GM19099 (cell line): ENCODE results near the gene KASH5.

Source experiments
- POLR2A ChIP-seq: IDR thresholded peaks from 3 replicates; pipeline ENCODE4 v1.6.1; 2011; ENCODE audit warnings: low read depth; ENCODE audit not compliant: insufficient read length; ENCODE audit errors: extremely low read depth

The KASH5 gene

DNA sequence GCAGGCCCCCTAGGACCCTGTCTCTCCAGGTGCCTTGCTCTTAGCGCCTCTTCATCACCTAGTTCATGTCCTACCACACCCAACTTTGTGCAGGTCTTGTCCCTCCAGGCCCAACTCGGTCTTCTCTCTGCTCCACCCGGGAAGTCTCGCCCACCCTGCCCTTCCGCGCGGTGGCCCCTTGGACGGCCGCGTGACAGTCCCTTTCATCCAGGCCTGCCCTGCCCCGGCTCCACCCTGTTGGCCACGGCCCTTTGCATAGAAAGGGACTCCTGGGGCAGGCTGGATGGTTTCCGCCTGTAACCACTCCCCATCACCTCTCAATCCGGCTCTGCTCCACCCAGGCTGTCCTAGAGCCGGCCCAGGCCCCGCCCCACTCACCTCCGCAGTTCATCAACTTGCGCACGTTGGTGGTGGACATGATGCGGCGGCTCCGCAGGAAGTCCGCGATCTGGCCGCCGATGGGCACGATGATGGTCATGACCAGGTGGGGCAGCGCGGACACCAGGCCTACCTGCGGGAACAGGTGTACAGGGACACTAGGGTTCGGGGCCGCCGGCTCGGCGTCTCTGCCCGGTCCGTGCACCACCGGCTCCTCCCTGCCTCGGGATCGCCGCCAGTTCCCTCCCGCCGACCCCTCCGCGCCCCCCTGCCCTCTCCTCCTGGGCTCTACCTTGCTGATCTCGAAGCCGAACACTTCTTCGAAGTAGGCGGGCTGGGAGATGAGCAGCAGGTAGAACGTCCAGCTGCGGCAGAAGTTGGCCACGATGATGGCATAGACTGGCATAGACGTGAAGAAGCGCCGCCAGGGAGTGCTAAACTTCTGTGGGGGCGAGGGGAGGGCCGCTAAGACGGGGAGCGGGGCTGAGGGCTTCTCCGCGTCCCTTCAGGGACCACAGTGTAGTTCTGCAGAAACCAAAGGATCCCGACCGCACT is 44.4 kb downstream of the KASH5 start:
- no peak for TF ChIP-seq POLR2A

DNA sequence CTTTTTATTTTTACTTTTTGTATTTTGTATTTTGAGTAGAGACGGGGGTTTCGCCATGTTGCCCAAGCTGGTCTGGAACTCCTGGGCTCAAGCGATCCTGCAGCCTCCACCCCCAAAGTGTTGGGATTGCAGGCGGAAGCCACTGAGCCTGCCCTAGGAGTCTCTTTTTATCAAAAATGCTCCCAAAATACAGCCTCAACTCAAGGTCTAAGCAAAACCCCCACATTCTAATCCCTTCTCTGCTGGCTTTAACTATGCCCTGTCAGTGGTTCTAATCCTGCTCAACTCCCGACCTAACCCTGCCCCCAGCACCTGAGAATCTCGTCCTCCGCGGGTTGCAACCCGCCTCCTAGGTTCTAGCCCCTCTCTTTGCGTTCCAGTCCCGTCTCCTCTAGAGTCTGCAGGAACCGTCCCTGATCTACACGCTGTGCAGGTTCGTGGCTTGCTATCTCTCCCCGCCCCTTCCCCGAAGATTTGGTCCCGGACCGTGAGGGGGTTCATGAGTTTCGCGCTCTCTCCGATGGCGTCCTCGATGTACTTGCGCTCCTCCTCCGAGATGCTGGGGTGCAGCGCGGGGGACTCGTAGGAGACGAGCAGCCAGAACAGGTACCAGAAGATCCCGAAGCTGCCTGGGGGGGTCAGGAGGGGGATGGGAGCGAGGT is 45.3 kb downstream of the KASH5 start:
- TF ChIP-seq POLR2A = no peak

DNA sequence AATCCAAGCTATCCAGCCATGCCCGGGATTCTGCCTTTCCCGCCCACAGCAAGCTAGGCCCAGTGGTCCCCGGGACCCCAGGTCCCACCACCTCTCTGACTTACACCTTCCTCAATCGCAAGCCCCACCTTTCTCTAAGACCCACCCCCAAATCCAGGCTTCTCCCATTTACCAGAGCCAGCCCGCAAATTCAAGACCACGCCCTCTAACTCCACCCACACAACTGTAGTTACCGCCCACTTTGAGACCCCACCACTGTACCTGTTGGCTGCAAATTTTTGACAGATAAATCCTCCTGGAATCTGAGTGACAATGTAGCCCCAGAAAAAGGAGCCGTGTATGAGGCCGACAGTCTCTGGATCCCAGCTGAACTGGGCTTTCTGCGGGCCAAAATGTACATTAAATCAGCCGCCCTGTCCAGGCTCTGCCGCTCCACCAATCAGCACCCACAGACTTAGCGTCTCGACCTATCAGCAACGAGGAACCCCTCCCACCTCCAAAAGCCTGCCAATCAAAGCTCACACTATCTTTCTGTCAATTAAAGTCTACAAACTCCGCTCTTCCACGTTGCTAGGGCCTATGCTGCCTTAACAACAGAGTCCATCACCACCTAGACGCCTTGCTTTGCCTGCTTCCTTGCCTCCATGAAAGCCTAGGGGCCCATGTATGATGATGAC is 47.0 kb downstream of the KASH5 start:
- no peak for TF ChIP-seq POLR2A

DNA sequence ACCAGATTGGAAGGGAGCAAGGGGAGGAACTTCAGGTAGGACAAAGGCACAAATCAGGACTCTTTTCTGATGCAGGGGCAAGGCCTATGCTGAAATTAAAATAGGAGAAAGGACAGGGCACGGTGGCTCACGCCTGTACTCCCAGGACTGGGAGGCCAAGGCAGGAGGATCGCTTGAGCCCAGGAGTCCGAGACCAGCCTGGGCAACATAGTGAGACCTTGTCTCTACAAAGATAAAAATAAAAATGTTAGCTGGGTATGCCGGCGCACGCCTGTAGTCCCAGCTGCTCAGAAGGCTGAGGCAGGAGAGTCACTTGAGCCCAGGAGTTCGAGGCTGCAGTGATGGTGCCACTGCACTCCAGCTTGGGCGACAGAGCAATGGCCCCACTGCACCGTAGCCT is 47.6 kb downstream of the KASH5 start:
- no peak for TF ChIP-seq POLR2A

DNA sequence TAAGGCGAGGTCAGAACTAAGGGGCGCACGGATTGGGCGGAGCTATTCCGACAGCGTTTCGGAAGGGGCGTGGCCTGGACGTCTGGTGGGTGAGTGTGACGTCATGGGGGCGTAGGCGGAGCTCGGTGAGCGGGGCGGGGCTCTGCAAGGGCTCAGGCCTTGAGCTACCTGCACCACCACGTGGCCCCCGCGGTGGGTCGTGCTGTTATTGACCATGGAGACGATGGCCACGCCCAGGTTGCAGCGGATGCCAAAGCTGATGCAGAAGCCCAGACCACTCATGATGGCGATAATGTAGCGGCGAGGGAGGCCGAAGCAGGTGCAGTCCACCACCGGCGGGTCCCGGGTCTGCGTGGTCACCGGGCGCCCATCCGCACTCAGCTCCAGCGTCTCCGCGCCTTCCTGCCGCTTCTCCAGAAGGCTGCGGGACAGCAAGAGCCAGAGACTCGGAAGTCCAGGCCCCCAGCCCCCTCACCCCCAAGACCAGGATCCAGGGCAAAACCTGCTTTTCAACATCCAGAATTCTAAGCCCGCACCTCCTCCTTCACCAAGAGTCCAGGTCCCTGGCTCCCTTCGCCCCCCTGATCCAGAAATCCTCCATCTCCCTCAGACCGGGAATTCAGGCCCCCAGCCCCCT is 48.5 kb downstream of the KASH5 start:
- no peak for TF ChIP-seq POLR2A

DNA sequence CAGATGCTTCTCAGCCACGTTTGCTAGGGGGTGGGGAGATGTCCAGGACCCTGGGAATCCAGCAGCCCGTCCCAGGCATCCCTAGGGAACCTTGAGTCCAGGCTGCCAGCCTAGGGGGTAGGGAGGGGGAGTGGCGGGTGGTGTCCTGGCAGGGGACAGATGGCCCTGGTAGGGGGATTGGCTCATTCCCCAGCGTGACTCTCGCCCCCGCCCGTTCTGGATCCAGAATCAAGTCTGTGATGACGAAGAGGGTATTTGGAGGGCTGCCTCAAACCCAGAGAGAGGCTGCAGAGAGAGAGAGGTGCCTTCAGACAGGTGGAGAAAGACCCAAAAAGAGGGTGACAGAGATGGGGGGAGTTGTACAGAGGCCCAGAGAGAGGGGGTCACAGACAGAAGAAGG is 49.2 kb downstream of the KASH5 start:
- TF ChIP-seq POLR2A = no peak

DNA sequence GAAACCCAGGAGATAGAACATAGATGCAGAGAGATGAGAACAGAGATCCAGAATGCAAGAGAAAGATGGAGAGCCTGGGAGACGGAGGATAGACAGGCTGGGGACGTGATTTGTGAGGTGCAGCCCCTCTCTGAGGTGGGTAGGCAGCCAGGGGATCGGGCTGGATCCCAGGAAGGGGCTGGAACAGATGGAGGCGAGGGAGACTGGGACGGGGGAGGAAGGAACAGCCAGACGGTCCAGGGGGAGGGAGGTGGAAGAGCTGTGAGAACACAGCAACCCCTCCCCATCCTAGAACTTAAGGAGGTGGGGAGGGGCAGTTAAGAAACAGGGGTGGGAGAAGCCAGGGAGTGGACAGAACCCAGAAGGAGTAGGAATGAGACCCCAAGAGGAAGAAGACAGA is 50.2 kb downstream of the KASH5 start:
- TF ChIP-seq POLR2A = no peak

DNA sequence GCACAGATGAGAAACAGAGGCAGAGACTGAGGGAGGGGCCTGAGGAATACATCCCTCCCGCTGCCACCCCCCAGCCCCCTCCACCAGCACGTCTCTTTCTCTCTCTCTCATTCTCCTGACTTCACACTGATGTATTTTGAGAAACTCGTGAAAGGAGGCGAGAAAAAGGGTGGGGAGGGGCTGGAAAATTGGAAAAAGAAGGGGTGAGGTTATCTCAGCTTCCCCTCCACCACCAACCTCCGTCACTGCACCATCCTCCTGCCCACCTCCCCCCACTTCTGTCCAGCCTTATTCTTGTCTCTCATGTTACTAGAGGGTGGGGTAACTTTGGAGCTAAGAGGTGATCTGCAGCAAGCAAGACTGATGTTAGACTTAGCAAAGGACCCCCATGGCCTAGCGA is 51.8 kb downstream of the KASH5 start:
- no peak for TF ChIP-seq POLR2A

DNA sequence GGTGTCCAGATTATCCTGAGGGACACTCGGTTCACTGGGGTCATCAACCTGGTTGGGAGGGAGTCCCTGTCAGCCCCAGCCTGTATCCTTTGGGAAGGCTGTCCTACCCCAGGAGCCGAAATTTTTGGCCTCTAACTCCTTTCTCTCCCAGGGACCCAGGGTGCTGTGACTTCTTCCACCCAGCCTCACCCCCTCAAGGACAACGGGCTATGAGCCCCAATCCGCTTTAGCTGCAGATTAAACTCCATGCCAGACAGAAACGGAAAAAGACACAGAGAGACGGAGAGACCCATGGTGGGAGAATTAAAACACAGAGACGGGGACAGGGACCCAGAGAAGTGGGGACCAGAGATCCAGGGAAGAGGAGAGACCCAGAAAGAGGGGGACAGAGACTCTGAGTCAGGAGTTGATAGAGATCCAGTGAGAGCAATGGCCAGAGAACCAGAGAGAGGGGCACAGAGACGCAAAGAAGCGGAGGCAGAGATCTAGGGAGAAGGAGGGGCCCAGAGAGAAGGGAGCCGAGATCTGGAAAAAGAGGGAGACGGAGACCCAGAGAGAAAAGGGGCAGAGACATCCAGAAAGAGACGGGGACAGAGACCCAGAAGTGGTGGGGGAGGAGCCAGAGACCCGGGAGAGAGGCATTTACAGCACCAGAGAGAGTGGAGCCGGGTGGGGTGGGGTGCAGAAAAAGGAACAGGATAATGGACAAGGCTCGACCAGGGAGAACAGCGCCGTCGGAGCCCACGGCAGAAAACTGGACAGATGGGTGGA is 52.6 kb downstream of the KASH5 start:
- no peak for TF ChIP-seq POLR2A

DNA sequence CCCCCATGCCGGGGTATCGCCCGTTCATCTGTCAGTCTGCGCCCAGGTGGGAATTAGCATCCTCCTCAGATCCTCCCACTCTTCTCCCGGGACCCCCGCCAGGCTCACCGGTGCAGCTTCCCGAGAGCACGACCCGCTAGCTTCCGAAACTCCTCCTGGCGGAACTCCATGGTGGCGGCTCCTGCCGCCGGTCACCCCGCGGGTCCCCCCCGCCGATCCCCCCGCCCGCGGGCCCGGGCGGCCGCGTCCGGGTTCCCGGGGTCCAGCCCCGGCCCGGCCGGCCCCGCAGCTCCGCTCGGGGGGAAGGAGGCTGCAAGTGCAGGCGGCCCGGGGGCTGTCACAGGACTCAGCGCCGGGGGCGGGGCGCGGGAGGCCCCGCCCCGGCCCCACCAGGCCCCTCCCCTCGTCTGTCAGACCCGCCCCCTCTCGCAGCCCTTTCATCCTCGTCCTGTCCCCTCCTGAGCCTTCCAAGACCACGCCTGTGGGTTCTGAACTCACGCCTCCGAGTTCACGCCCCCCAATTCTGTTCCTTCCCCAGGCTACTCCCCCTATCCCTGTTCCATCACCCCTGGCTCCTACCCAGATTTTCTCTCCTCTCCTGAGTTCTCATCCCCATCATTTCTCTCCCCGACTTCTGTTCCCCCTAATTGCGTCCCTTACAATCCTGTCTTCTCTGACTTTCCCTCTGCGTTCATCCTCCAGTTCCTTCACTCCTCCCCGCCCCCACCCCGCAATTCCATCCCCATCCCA is 53.3 kb downstream of the KASH5 start, which contains the start of gene SLC17A7:
SLC17A7 (minus strand) TSS at position 318 of the 750 bp plus-strand sequence; CDS start at position 170, 148 bp downstream.
- no peak for TF ChIP-seq POLR2A

DNA sequence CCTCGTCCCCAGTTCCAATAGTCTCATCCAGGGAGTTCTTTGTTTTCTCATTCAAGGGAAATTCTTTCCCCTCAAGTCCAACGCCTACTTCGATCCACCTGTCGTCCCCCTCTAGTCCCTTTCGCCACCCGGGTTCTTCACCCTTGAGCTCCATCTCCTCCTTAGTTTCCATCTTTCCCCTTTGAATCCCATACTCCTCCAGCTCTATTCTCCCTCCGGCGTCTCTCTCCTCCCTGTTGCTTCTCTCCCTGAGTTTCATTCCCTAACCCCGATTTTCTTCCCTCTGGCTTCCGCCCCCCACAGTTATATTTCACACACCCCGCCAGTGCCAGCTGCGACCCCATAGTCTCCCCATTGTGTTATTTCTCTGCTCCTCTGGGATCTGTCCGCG is 53.9 kb downstream of the KASH5 start:
- no peak for TF ChIP-seq POLR2A

DNA sequence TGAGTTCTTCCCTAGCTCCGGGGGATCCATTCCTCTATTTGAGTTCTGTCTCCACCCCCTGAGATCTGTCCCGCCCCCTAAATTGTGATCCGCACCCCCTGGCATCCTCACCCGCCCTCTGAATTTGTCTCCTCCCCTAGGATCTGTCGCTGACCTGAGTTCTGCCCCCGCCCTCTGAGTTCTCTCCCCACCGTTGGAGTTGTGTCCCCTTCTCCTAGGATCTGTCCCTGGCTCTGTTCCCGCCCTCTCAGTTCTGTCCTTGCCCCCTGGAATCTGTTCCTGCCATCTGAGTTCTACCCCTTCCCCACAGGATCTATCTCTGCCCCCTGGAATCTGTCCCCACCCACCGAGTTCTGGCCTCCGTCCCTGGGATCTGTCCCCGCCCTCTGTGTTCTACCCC is 54.3 kb downstream of the KASH5 start:
- TF ChIP-seq POLR2A = no peak

DNA sequence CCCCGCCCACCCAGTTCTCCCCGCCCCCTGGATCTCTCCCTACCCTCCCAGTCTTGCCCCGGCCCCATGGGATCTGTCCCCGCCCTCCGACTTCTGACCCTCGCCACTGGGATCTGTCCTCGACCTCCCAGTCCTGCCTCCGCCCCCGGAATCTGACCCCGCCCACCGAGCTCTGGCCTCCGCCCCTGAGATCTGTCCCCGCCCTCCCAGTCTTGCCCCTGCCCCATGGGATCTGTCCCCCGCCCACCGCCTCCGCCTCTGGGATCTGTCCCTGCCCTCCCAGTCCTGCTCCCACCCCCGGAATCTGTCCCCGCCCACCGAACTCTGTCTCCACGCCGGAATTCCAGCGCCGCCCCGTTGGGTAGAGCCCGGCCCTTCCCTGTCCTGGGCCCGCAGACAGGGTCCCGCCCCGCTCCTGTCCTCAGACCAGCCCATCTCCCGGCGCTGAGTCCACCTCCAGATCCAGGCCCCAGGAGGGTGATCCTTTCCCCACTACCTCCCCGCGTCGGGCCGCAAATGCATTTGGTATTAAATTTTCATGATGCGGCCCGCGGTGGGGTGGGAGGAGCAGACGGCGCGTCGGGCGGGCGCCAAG is 54.8 kb downstream of the KASH5 start:
- no peak for TF ChIP-seq POLR2A

DNA sequence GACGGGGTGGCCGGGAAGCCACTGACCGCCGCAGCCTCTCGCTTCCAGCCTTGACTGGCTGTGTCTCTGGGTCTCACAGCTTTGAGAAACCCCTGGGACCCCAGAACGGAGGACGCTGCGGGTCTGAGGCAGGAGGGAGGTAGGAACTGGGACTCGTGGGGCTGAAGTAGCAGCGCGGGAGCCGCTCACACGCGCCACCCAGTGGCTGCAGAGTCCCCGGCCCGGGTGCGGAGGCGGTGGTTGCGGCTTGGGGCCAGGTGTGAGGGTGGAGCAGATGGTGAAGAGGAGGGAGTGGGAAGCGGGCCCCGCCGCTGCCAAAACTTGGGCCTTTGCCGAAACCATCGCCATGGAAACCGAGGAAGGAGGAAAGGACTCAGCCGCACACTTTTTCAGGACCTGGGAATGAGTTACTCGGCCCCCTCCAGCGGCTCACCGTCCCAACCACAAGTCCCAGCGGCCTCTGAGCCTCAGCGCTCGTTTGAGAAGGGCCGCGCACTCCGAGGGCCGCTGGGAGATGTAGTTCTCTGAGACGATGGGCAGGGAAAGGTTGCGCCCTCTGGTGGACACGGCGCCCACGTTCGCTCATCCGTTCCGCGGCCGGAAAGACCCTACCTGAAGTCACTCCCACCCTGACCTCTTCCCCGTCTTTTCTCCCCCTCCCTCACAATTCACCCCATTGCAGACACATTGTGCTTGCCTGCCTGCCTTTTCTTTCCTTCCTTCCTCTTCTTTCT is 55.5 kb downstream of the KASH5 start:
- no peak for TF ChIP-seq POLR2A
